GM12878 (cell line): ENCODE data around the gene SSX7.
"Not testable (repeated sequence)": the region's sequence is repeated elsewhere in the genome, so short reads cannot be mapped to it uniquely, and the experiment has no call there.

Source experiments
- BHLHE40 ChIP-seq, 2 experiments: fragments of 450-650 bp in 1 of 2; IDR thresholded peaks; 2 replicates each; pipeline ENCODE4 v1.6.1; 2011 to 2017; ENCODE audit warnings: low read depth in 2 of 2, borderline replicate concordance in 1 of 2, improper control_type of control experiment in 1 of 2, low read length in 1 of 2, mild to moderate bottlenecking in 1 of 2
- CEBPZ ChIP-seq: fragments of 150-350 bp; IDR thresholded peaks from 2 replicates; pipeline ENCODE4 v1.6.1; 2016; ENCODE audit warnings: low read depth, low read length
- EZH2 ChIP-seq: IDR thresholded peaks from 2 replicates; pipeline ENCODE4 v1.6.1; 2012; ENCODE audit warnings: low read depth, mild to moderate bottlenecking, control low read depth, inconsistent platforms, low read length, borderline replicate concordance; ENCODE audit not compliant: control insufficient read depth
- IRF4 ChIP-seq: IDR thresholded peaks from 2 replicates; pipeline ENCODE4 v1.6.1; 2011; ENCODE audit warnings: low read depth, low read length
- NR2C2 ChIP-seq: IDR thresholded peaks from 2 replicates; pipeline ENCODE4 v1.6.1; 2011; ENCODE audit warnings: borderline replicate concordance, low read depth; ENCODE audit not compliant: control insufficient read depth, insufficient read length
- POU2F2 ChIP-seq: IDR thresholded peaks from 3 replicates; pipeline ENCODE4 v1.6.1; 2011; ENCODE audit warnings: low read depth, mild to moderate bottlenecking, low read length, borderline replicate concordance
- SPI1 ChIP-seq: IDR thresholded peaks from 2 replicates; pipeline ENCODE4 v1.6.1; 2011; ENCODE audit warnings: low read depth, mild to moderate bottlenecking, low read length, moderate library complexity, borderline replicate concordance; ENCODE audit not compliant: insufficient read depth
- SREBF2 ChIP-seq: IDR thresholded peaks from 2 replicates; pipeline ENCODE4 v1.6.1; 2012; ENCODE audit warnings: mild to moderate bottlenecking, low read length
- TF ChIP-seq, protein P1 (sequence below), 3 experiments: IDR thresholded peaks in 2 of 3; conservative IDR thresholded peaks in 1 of 3; 2 replicates each; pipeline ENCODE4 v1.5.1; 2011; ENCODE audit warnings: low read depth in 3 of 3, low read length in 3 of 3, mild to moderate bottlenecking in 3 of 3, control low read depth in 2 of 3, moderate library complexity in 2 of 3, inconsistent platforms in 1 of 3, mixed read lengths in 1 of 3; ENCODE audit not compliant: control insufficient read depth in 2 of 3, insufficient read depth in 1 of 3; ENCODE audit errors: extremely low read depth in 1 of 3

GRCh38 chrX:52654800-52655199 lies at the start of gene SSX7:
- TF ChIP-seq EZH2; SREBF2; NR2C2; IRF4; SPI1; POU2F2; CEBPZ; BHLHE40 (IDR thresholded peaks at IDR 0.05; ENCODE audit: borderline replicate concordance in 1 of 2, low read depth in 2 of 2, low read length in 1 of 2): not testable (repeated sequence)
- TF ChIP-seq, protein P1, sequence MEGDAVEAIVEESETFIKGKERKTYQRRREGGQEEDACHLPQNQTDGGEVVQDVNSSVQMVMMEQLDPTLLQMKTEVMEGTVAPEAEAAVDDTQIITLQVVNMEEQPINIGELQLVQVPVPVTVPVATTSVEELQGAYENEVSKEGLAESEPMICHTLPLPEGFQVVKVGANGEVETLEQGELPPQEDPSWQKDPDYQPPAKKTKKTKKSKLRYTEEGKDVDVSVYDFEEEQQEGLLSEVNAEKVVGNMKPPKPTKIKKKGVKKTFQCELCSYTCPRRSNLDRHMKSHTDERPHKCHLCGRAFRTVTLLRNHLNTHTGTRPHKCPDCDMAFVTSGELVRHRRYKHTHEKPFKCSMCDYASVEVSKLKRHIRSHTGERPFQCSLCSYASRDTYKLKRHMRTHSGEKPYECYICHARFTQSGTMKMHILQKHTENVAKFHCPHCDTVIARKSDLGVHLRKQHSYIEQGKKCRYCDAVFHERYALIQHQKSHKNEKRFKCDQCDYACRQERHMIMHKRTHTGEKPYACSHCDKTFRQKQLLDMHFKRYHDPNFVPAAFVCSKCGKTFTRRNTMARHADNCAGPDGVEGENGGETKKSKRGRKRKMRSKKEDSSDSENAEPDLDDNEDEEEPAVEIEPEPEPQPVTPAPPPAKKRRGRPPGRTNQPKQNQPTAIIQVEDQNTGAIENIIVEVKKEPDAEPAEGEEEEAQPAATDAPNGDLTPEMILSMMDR (IDR thresholded peaks at IDR 0.05 in 2 of 3, conservative IDR thresholded peaks at IDR 0.05 in 1 of 3; ENCODE audit: control insufficient read depth in 2 of 3, extremely low read depth in 1 of 3, insufficient read depth in 1 of 3, low read depth in 3 of 3, low read length in 3 of 3), result not testable (repeated sequence)
